OCI-M2 (cell line): ENCODE results near the gene GTF2IRD2.
"Not testable (repeated sequence)": the region's sequence is repeated elsewhere in the genome, so short reads cannot be mapped to it uniquely, and the experiment has no call there.

Experiments used
- DNase-seq: peaks from one replicate; lab custom pipeline; 2025; ENCODE audit not compliant: unreplicated experiment; lab: John Stamatoyannopoulos, UW

The GTF2IRD2 gene

DNA sequence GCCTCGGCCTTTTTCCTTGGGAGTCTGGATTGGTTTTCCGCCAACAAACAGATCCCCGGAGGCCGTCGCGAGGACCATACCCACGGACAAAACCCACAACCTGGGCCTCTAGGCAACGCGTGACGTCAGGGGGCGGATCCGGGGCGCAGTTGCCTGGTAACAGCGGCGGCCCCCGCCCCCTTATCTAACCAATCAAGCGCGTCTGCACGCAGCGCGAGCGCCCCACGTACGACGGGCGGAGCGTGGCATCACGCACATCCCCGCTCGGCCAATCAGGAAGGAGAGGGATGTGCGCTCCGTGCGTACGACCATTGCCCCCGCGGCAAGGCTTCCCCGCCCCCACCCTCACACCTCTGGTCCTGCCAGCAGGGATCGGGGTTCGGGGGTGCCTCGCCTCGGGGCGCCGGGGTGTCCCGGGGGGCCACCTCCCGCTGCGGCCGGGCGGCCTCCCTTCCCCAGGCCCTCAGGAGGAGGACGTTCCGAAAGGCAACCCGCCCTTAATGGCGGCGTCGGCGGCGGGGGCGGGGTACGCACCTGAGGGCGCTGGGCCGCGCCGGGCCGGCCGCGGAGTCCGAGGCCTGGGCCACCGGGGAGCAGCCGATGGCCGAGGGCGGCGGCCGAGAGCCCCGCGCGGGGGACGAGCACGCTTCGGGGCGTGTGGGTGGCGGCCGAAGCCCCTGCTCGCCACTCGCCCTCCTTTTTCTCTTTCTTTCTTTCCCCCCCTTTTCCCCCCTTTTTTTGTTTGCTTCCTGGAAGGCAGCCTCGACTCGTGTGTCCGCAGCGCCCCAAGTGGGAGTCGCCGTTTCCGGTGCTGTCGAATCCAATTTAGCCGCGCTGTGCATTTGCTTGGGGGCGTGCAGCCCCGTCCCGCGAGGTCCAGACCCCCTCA lies at the start of gene GTF2IRD2:
GTF2IRD2 (minus strand) TSS at position 773 of the 889 bp plus-strand sequence. CDS start 15,227 bp downstream, outside the sequence.
- DNase-seq: not testable (repeated sequence)

DNA sequence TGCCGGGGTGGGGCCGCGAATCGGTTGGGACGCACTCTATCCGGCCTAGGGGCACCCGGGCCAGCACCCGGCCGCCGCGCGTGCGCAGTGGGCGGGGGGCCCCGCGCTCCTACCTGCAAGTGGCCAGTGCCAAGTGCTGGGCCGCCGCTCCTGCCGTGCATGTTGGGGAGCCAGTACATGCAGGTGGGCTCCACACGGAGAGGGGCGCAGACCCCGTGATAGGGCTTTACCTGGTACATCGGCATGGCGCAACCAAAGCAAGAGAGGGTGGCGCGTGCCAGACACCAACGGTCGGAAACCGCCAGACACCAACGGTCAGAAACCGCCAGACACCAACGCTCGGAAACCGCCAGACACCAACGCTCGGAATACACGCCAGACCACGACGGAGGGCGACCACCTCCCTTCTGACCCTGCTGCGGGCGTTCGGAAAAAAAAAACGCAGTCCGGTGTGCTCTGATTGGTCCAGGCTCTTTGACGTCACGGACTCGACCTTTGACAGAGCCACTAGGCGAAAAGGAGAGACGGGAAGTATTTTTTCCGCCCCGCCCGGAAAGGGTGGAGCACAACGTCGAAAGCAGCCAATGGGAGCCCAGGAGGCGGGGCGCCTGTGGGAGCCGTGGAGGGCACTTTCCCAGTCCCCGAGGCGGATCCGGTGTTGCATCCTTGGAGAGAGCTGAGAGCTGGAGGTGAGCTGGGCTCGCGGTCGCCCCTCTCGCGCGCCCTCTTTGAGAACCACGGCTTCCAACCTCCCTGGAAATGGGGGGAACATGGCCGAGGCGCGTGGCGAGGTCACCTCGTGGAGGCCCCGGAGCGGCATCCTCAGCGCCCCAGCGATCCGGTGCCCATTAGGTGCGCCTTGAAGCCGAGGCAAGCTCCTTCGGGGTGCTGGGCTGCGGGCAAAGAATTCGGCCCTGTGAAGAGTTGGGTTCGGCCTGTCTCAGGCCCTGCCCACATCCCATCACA lies 39.0 kb upstream of the GTF2IRD2 start:
- peak; percentile 13 for DNase-seq

DNA sequence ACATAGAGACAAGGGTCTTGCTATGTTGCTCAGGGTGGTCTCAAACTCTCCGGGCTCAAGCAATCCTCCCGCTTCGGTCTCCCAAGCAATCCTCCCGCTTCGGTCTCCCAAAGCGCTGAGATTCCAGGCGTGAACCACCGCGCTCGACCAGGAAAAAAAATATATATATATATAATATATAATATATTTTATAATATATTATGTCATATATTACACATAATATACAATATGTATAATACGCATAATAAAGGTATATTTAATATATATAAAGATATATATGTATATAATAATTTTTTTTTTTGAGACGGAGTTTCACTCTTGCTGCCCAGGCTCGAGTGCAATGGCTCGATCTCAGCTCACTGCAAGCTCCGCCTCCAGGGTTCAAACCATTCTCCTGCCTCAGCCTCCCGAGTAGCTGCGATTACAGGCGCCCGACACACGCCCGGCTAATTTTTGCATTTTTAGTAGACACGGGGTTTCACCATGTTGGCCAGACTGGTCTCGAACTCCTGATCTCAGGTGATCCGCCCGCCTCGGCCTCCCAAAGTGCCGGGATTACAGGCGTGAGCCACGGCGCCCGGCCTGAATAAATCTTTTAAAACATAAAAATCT lies 38.2 kb upstream of the GTF2IRD2 start:
- not testable (repeated sequence) for DNase-seq

DNA sequence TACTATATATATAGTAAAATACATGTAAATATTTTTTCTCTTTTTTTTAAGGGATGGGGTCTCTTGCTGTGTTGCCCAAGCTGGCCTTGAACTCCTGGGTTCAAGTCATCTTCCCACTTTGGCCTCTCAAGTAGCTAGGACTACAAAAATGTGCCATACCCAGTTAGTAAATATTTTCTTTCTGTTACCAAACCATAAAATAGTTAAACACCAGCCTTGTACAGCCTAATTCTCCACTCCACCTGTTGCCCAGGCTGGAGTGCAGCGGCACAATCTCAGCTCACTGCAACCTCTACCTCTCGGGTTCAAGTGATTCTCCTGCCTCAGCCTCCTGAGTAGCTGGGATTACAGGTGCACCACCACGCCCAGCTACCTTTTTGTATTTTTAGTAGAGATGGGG lies 33.9 kb upstream of the GTF2IRD2 start:
- DNase-seq: not testable (repeated sequence)

DNA sequence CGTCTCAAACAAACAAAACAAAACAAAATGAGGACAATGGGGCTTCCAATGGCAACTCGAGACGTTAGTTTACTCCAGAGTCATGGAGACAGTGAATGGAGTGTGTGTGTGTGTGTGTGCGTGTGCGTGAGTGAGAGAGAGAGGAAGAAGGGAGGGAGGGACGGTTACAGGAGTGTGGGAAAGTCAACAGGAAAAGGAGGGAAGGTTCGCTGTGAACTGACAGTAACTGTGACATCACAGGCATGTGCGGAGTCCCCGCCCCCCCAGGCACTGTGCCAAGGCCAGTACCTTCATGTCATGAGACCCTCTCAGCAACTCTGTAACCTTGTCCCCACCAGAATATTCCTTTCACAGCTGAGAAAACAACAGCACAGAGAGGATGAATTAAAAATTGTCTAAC lies 30.7 kb upstream of the GTF2IRD2 start:
- not testable (repeated sequence) for DNase-seq

DNA sequence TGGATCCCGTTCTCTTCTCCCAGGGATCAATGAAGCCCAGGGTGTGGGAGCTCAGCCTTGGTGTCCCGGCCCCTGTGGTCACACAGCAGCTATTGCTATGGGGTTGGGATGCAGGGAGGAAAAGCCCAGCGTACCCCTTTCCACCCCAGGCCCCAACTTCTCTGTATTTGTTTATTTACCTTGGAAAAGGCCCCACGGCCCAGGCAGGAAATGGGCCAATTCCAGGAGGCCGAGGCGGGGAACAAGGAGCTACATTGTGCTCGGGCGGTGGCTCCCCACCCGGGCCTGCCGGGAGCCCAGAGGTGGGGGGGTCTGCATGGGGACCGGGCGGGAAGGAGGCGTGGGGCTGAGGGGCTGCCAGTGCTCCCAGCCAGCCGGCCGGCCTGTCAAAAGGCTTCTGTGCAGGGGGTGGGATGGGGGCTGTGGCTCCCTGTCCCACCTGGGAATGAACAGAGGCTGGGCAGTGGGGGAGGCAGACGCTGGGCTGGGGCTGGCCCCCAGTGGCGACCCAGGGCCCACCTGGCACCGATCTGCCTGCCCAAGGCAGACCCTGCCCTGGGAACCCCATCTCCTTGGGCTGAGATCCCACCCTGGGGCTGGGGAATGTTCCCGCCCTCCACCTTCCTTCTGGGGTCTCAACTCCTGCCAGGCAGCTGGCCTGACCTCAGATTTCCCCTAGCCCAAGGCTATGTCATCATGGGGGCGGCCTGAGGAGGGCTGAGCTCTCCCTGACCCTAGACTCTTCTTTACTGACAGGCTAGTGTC lies 23.5 kb upstream of the GTF2IRD2 start:
- not testable (repeated sequence) for DNase-seq

DNA sequence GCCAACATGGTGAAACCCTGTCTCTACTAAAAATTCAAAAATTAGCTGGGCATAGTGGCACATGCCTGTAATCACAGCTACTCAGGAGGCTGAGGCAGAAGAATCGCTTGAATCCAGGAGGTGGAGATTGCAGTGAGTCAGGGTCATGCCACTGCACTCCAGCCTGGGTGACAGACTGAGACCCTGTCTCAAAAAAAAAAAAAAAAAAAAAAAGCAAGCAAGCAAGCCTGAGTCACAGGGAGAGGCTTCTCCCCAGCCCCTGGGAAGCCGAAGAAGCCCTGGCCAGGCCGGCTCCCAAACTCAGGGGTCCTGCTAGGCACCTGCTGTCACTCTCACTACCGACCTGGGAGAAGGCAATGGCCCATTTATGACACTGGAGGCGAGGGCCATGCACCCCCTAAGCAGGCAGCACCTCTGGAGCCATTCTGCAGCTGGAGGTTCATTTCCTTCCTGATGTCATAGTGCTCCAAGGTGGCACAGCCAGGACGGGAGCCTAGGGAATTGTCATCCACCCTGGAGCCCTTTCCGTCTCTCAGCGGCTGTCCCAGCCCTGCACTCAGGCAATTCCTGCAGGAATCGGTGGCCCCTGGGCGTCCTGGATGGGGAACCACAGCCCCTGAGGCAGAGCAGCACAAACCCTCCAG lies 22.8 kb upstream of the GTF2IRD2 start:
- DNase-seq: not testable (repeated sequence)

DNA sequence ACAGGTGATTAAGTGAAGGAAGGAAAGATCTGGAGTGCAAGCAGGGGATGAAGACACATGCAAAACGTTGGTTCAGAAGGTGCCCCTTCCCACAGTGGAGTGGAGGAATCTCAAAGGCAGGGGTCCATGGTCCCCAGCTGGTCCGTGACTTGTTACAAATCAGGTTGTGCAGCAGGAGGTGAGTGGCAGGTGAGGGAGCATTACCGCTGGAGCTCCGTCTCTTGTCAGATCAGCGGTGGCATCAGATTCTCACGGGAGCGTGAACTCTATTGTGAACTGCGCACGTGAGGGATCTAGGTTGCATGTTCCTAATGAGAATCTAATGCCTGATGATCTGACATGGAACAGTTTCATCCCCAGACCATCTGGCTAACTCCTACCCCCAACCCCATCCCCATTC lies 21.1 kb upstream of the GTF2IRD2 start:
- DNase-seq: not testable (repeated sequence)

DNA sequence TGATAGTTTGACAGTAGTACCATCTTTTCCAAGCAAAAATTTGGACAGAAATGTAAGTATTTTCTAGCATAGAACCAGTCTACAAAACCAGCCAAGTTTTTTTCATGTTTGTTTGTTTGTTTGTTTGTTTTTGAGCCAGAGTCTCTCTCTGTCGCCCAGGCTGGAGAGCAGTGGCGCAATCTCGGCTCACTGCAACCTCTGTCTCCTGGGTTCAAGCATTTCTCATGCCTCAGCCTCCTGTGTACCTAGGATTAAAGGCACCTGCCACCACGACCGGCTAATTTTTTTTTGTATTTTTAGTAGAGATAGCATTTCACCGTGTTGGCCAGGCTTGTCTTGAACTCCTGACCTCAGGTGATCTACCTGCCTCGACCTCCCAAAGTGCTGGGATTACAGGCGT lies 14.4 kb upstream of the GTF2IRD2 start:
- DNase-seq: not testable (repeated sequence)

DNA sequence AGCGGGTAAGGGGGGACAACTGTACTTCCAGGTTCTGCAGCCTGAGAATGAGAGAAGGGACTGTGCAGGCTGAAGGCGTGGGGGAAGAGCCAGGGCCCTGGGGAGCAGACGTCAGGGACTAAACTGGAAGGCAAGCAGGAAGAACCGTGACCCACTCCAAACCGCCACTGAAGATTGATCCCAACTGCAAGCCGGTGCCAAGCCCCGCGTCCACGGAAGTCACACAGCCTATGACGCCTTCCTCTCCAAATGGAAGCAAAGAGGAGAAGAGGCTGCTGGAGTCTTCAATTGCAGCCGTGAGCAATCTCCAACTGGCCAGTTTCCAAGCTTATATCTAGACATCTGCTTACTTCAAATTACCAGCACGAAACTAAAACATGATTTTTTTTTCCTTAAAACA lies 1.6 kb downstream of the GTF2IRD2 start:
- DNase-seq: not testable (repeated sequence)

DNA sequence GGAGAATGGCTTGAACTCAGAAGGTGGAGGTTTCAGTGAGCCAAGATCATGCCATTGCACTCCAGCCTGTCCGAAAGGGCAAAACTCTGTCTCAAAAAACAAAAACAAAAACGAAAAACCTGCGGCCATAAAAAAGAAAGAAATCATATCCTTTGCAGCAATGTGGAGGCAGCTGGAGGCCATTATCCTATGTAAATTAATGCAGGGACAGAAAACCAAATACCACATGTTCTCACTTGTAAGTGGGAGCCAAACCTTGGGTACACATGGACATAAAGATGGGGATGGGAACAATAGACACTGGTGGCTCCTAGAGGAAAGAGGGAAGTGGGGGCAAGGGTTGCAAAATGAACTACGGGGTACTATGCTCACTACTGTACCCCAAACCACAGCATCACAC lies 21.0 kb downstream of the GTF2IRD2 start:
- not testable (repeated sequence) for DNase-seq

DNA sequence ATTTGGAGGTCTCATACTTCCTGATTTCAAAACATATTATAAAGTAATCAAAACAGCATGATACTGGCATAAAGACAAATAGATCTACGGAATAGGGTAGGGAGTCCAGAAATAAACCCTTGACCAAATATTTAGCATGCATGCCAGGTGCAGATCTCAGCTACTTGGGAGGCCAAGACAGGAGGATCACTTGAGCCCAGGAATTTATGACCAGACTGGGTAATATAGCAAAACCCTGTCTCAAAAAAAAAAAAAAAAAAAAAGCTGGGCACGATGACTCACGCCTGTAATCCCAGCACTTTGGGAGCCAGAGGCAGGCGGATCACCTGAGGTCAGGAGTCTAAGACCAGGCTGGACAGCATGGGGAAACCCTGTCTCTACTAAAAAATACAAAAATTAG lies 21.4 kb downstream of the GTF2IRD2 start:
- not testable (repeated sequence) for DNase-seq

DNA sequence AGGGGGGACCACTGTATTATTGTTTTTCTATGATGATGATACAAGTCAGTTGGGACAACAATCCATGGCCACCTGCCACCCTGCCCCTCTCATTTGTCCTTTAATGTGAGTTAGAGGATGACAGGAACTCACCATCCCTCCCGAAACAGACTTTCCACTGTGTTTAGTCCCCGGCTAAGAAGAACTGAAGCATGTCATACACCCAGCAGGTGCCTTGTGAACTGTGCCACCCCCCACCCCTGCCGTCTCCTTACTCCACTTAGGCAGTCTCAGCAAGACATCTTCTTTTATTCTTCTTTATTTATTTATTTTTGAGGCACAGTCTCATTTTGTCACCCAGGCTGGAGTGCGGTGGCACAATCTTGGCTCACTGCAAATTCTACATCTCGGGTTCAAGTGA lies 30.1 kb downstream of the GTF2IRD2 start:
- DNase-seq: not testable (repeated sequence)

DNA sequence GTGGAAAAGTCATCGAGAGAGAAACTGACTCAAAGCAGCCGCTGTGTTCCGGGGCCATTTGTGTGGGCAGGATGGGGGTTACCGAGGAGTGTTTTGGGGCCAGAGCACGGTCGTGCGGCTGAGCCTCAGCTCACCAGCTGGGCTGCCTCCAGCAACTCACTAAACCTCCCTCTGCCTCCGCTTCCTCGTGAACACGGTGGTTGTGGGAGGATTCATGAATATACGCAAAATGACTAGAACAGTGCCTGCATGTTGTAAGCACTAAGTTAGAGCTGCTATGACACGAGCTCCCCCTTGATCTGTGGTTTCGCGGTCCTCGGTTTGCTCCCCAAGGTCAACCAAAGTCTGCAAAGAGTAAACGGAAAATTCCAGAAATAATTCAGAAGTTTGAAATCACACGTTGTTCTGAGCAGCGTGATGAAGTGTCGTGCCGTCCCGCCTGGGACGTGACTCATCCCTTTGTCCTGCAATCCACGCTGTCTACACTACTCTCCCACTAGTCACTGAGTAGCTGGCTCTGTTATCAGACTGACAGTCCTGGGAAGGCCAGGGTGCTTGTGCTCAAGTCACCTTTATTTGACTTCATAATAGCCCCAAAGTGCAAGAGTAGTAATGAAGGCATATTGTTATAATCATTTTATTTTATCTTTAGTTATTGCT lies 31.1 kb downstream of the GTF2IRD2 start:
- not testable (repeated sequence) for DNase-seq

DNA sequence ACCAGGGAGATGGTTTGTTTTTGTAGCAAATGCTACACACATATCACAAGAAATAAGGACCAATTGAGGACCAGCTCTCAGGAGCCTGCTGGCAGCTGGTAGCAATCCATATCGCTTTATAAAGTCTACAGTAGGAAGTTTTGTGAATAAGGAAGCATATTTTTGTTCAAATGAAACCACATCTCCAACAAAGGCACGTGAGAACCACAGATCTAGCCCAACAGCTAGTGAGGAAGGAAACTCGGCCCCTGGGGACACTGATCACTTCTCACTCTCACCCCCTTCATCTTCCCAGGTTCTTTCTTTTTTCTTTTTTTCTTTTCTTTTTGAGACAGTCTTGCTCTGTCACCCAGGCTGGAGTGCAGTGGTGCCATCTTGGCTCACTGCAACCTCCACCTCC lies 35.5 kb downstream of the GTF2IRD2 start:
- not testable (repeated sequence) for DNase-seq

DNA sequence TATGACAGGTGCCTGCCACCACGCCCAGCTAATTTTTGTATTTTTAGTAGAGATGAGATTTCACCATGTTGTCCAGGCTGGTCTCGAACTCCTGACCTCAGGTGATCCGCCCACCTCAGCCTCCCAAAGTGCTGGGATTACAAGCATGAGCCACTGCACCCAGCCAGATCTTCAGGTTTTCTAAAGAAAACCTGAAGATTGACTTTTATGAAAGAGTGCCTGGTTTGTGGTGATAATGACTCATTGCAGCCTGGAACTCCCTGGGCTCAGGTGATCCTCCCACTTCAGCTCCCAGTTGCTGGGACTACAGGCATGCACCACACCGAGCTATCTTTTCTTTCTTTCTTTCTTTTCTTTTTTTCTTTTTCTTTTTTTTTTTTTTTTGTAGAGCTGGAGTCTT lies 52.8 kb downstream of the GTF2IRD2 start:
- DNase-seq: not testable (repeated sequence)

DNA sequence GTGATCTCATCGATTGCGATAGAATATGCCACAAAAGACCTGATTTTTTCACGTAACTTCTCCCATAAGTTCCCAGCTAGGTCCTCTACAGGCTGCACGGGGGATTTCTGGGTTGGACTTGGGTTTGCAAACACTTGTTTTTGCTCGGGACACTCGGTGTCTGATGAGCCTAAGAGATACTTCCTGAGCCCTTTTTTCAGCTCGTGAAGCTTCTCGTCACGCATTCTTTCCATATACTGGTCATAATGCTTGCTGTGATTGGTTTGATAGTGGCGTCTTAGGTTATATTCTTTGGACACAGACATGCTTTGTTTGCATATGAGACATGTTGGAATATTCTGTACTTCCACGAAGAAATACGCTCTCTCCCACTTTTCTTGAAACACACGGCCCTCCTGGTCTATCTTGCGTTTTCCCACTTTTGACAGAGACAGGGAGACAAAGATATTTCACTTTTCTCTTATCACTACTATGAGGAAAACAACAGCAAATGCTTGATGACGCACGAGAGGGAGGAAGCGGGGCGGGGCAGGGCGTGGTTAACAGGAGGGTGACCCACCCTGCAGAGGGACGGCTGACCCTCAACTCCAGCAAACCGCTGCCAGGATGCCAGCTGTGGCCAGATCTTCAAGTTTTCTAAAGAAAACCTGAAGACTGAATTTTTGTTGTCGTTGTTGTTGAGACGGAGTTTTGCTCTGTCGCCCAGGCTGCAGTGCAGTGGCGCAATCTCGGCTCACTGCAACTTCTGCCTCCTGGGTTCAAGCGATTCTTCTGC lies 53.4 kb downstream of the GTF2IRD2 start:
- not testable (repeated sequence) for DNase-seq

DNA sequence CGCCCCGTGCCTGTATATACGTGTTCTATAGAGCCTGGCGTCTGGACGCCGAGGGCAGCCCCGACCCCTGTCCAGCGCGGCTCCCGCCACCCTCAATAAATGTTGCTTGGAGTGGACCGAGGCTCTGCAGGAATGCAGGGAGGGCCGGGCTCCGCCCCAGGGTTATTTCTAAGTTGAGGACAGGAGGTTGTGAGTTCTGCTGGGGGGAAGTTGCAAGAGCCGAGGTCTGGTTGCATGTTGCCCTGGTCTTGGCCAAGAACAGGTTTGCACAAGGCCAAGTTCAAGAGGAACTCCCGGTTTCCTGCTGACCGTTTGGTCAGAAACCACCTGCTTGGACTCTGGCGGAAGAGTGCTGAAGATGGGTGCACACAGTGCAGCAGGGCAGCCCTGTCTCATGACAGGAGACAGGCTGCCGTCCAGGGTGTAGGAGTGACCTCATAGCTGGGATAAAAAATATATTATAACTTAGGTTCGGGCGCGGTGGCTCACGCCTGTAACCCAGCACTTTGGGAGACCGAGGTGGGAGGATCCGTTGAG lies 62.1 kb downstream of the GTF2IRD2 start:
- not testable (repeated sequence) for DNase-seq
